ENCODE results near the gene ERICH6B.

Gene ERICH6B

DNA sequence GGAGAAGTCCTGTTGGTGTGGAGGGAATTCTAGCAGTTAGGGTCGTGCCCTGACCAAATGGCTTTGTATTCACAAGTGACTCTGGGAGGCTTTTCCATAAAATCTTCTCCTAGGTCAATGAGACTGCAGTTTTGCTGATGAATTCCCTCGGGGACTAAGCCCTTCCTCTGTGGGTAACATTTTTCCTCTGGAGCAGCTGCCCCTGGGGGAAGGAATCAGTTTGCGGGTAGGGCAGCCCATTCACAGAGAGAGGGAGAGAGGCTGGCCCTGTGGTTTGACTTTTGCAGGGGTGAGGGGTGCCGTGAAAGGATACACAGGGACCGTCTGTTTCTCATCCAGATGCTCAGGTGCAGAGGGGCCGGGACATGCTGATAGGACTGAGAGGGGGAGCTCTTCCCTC, 67.3 kb downstream of the ERICH6B start:
- TF ChIP-seq BHLHE40 (IDR thresholded peaks at IDR 0.05; ENCODE audit: borderline replicate concordance) (no peak), ZNF384 (IDR thresholded peaks at IDR 0.05) (no peak), SUZ12 (IDR thresholded peaks at IDR 0.05) (no peak), SP1 (IDR thresholded peaks at IDR 0.05) (no peak), HDGF (IDR thresholded peaks at IDR 0.05; ENCODE audit: borderline replicate concordance) (no peak), L3MBTL2 (conservative IDR thresholded peaks at IDR 0.05) (no peak), LEF1 (IDR thresholded peaks at IDR 0.05; ENCODE audit: borderline replicate concordance) (no peak), TARDBP (IDR thresholded peaks at IDR 0.05) (no peak), CTBP1 (IDR thresholded peaks at IDR 0.05; ENCODE audit: borderline replicate concordance) (no peak), ELF4 (IDR thresholded peaks at IDR 0.05) (no peak), FOXK2 (IDR thresholded peaks at IDR 0.05) (no peak), PKNOX1 (IDR thresholded peaks at IDR 0.05) (no peak), FOXM1 (IDR thresholded peaks at IDR 0.05; ENCODE audit: borderline replicate concordance) (no peak), FOXA1 (IDR thresholded peaks at IDR 0.05) (no peak), ARNT (IDR thresholded peaks at IDR 0.05) (no peak), NFRKB (IDR thresholded peaks at IDR 0.05) (no peak)
- CTCF ChIA-PET: interaction anchor here (0.6 kb wide), 1 partner anchor 589 kb away, joined by 4 read pairs; no protein-coding TSS in a partner anchor
- POLR2A ChIA-PET: no interaction called here
- DNase-seq (ENCODE audit: extremely low spot score): no peak

- TF ChIP-seq FOXM1 (IDR thresholded peaks at IDR 0.05; ENCODE audit: borderline replicate concordance): no peak
- no peak for DNase-seq (ENCODE audit: extremely low spot score)
- ChIA-PET CTCF (no interaction called here), POLR2A (no interaction called here)
Measured at GRCh38 chr13:45546410-45546765, 69.2 kb downstream of the ERICH6B start.

DNA sequence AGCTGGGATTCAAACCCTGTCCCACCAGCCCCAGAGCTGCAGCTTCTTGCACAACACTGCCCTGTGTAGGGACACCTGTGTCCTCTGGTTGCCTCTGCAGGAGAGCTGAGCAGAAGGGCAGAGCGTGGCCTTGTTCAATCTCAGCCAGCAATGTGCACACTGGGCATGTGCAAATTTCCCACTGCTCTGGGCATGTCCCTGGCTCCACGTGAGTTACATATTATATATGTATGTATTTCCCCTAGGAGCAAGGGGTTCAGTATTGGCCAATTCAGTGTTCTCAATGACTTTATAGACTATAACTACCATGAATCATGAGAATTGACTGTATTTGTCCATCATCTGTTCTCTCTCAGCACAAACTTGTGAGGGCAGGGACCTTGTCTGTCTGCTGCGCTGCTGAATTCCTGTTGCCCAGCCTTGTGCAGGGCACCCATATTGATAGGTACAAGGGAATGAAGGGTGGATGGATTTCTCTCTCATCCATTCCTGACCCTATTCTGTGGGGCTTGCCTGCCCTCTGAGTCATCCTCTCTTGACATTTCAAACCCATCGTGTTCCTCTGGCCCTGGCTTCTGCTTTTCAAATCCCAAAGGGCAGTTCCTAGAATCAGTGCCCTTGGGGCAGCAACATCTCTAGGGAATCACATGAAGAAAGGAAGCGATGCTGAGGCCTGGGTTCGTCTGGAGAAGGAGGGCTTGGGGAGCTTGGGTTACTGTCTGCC, 69.7 kb downstream of the ERICH6B start:
- TF ChIP-seq SUZ12 (IDR thresholded peaks at IDR 0.05): no peak
- TF ChIP-seq NFRKB (IDR thresholded peaks at IDR 0.05): no peak
- TF ChIP-seq PKNOX1 (IDR thresholded peaks at IDR 0.05): no peak
- TF ChIP-seq SP1 (IDR thresholded peaks at IDR 0.05): no peak
- no peak for TF ChIP-seq LEF1 (IDR thresholded peaks at IDR 0.05; ENCODE audit: borderline replicate concordance)
- TF ChIP-seq FOXA1 (IDR thresholded peaks at IDR 0.05): no peak
- no peak for TF ChIP-seq ARNT (IDR thresholded peaks at IDR 0.05)
- TF ChIP-seq BHLHE40 (IDR thresholded peaks at IDR 0.05; ENCODE audit: borderline replicate concordance): no peak
- TF ChIP-seq CTBP1 (IDR thresholded peaks at IDR 0.05; ENCODE audit: borderline replicate concordance): no peak
- TF ChIP-seq FOXM1 (IDR thresholded peaks at IDR 0.05; ENCODE audit: borderline replicate concordance): no peak
- TF ChIP-seq FOXK2 (IDR thresholded peaks at IDR 0.05): no peak
- DNase-seq (ENCODE audit: extremely low spot score): no peak
- ChIA-PET POLR2A (no interaction called here), CTCF (no interaction called here)

DNA sequence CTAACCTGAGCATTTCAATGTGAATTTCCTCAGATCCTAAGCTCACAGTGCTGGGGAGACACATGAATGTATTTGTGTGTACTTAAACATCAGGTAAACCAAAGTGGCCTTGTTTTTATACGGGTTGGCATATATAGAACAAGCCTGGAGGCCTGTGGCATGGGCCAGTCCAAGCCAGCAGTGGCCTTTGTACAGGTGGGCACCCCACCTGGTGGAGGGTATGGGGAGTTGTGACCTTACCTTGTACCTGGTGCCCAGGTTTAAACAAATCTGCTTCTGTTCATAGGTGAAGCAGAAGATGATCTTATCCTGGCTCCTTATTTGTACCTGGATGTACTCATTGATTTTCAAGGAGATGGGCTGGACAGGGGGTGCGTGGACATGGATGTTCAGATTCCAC, 71.0 kb downstream of the ERICH6B start:
- CTCF ChIA-PET: no interaction called here
- POLR2A ChIA-PET: no interaction called here
- DNase-seq (ENCODE audit: extremely low spot score): no peak
- no peak for TF ChIP-seq FOXK2 (IDR thresholded peaks at IDR 0.05)
- TF ChIP-seq CTBP1 (IDR thresholded peaks at IDR 0.05; ENCODE audit: borderline replicate concordance): no peak
- no peak for TF ChIP-seq FOXM1 (IDR thresholded peaks at IDR 0.05; ENCODE audit: borderline replicate concordance)
- TF ChIP-seq TARDBP (IDR thresholded peaks at IDR 0.05): no peak
- TF ChIP-seq NFRKB (IDR thresholded peaks at IDR 0.05): no peak
- TF ChIP-seq PKNOX1 (IDR thresholded peaks at IDR 0.05): no peak
- TF ChIP-seq LEF1 (IDR thresholded peaks at IDR 0.05; ENCODE audit: borderline replicate concordance): no peak
- no peak for TF ChIP-seq L3MBTL2 (conservative IDR thresholded peaks at IDR 0.05)
- TF ChIP-seq SUZ12 (IDR thresholded peaks at IDR 0.05): no peak
- no peak for TF ChIP-seq ARNT (IDR thresholded peaks at IDR 0.05)
- TF ChIP-seq SP1 (IDR thresholded peaks at IDR 0.05): no peak
- TF ChIP-seq ELF4 (IDR thresholded peaks at IDR 0.05): no peak
- no peak for TF ChIP-seq FOXA1 (IDR thresholded peaks at IDR 0.05)
- TF ChIP-seq BHLHE40 (IDR thresholded peaks at IDR 0.05; ENCODE audit: borderline replicate concordance): no peak
- TF ChIP-seq HDGF (IDR thresholded peaks at IDR 0.05; ENCODE audit: borderline replicate concordance): no peak
- TF ChIP-seq ZNF384 (IDR thresholded peaks at IDR 0.05): no peak

- DNase-seq (ENCODE audit: extremely low spot score): no peak
- TF ChIP-seq TARDBP (IDR thresholded peaks at IDR 0.05) (no peak), ELF4 (IDR thresholded peaks at IDR 0.05) (no peak), BHLHE40 (IDR thresholded peaks at IDR 0.05; ENCODE audit: borderline replicate concordance) (no peak), ZNF384 (IDR thresholded peaks at IDR 0.05) (no peak), SP1 (IDR thresholded peaks at IDR 0.05) (no peak), HDGF (IDR thresholded peaks at IDR 0.05; ENCODE audit: borderline replicate concordance) (no peak)
- CTCF ChIA-PET: no interaction called here
- POLR2A ChIA-PET: no interaction called here
Measured at GRCh38 chr13:45542878-45543277, 72.7 kb downstream of the ERICH6B start.

GRCh38 chr13:45542391-45542790, 73.1 kb downstream of the ERICH6B start:
- CTCF ChIA-PET: no interaction called here
- TF ChIP-seq HDGF (IDR thresholded peaks at IDR 0.05; ENCODE audit: borderline replicate concordance) (no peak), FOXA1 (IDR thresholded peaks at IDR 0.05) (no peak), FOXM1 (IDR thresholded peaks at IDR 0.05; ENCODE audit: borderline replicate concordance) (no peak), PKNOX1 (IDR thresholded peaks at IDR 0.05) (no peak), BHLHE40 (IDR thresholded peaks at IDR 0.05; ENCODE audit: borderline replicate concordance) (no peak), NFRKB (IDR thresholded peaks at IDR 0.05) (no peak), SP1 (IDR thresholded peaks at IDR 0.05) (no peak), SUZ12 (IDR thresholded peaks at IDR 0.05) (no peak), L3MBTL2 (conservative IDR thresholded peaks at IDR 0.05) (no peak), CTBP1 (IDR thresholded peaks at IDR 0.05; ENCODE audit: borderline replicate concordance) (no peak), ARNT (IDR thresholded peaks at IDR 0.05) (no peak), ELF4 (IDR thresholded peaks at IDR 0.05) (no peak), ZNF384 (IDR thresholded peaks at IDR 0.05) (no peak), TARDBP (IDR thresholded peaks at IDR 0.05) (no peak), FOXK2 (IDR thresholded peaks at IDR 0.05) (no peak)
- DNase-seq (ENCODE audit: extremely low spot score): no peak
- POLR2A ChIA-PET: no interaction called here
